GM15510 (cell line): ENCODE results near the gene TAS1R3.

Source experiments
- POLR2A ChIP-seq: IDR thresholded peaks from 3 replicates; pipeline ENCODE4 v1.6.1; 2011; ENCODE audit warnings: borderline replicate concordance; ENCODE audit not compliant: insufficient read length; ENCODE audit errors: extremely low read depth

The TAS1R3 gene

DNA sequence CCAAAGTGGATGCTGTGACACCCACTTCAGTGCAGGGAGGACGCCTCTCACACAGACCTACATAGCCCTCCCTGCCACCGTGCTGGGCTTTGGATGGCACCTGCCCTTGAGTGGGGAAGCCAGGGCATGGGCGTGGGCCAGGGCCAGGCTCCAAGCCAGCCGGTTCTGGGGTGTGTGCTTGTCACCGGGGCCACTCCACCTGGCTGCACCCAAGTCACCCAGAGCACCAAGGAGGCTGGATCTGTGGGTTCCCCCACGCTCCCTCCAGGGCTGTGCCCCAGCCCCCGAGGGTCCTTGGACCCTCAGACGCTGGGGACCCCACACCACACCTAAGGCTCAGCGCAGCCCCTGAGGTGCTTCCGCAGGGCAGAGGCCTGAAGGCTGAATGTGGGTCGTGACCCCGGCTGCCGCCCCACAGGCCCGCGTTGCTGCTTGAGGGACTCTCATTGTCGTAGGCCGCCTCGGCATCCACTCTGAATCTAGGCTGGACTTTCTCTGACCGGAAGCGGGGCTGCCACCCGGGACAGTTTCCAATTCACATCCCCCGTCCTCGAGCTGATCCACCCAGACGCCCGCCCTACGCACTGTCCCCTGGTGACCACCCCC, 25.8 kb downstream of the TAS1R3 start:
- TF ChIP-seq POLR2A = no peak

- no peak for TF ChIP-seq POLR2A
These were observed 26.9 kb downstream of the TAS1R3 start for GRCh38 chr1:1357871-1358432.

- no peak for TF ChIP-seq POLR2A
These were observed 27.6 kb downstream of the TAS1R3 start, which contains the start of gene MXRA8 for GRCh38 chr1:1358433-1359271. Gene MXRA8 (minus strand): TSS chr1:1358555. CDS start chr1:1358504, 51 bp downstream.

DNA sequence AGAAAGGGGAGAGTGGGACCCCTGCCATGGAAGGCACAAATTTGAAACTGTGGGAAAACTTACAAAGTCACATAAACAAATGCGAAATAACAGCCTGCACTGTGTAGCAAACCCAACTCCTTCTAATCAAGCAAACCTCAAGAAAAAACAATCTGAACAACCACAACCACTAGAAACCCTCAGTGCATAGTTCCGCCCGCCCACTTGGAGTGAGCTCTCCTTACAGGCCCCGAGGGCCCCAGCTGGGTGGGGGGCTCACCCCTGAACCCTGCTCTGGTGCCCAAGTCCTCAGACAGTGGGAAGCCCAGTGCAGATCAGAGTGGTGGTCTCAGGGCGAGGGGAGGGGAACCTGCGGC, 28.2 kb downstream of the TAS1R3 start:
- TF ChIP-seq POLR2A = no peak

DNA sequence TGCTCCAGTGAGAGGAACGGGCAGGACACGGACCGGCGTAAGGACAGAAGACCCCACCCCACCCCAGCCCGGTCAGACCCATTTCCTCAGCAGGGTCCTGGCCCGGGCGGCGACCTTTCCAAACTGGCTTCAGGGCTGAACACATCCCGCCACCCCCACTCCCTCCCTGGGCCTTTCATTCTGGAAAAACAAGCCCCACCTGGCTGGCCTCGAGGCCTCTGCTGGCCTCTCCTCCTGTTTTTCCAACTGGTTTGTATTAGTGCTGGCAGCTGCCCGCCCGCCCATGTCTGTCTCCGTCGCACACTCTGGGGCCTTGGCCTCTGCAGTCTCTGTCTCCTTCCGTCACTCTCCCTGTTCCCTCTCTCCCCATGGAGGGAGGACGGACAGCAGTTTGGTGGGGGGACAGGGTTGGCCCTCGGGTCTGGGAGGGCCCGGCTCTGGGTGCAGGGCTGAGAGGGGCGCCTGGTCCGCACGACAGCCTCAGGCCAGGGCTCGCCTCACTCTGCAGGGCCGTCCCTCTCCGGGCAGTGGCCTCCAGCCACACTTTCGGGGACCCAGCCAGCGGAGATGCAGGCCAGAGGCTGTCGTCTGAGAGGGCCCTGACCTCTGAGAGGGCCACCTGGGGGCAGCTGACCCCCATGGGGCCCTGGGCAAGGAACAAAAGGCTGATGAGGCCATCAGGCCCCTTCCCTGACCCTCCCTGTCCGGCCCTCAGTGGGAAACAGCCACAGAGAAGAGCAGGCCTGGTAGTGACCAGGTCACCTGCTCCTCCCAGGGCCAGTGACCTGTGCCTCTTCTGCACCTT, 28.8 kb downstream of the TAS1R3 start:
- TF ChIP-seq POLR2A = no peak

DNA sequence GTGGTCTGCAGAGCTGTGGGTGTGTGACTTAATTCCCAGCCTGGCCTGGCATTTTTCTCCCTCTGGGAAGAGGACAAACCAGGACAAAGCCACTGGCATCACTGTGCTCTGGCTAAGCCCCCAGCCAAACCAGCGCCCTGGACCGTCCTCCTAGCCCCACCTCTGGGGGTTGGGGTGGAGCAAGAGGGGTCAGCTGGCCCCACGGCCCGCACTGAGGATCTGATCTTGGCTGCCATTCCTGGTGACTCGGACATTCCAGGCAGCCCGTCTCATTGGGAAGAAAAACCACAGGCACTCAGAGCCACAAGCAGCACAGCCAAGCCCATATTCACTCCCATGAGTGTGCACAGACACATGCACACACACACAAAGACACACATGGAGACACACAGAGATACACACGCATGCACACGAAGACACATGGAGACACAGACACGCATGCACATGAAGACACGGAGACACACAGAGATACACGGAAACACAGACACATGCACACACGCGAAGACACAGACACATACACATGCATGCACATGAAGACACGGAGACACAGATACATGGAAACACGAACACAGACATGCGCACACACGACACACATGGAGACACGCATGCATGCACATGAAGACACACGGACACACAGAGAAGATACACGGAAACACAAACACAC, 29.6 kb downstream of the TAS1R3 start:
- TF ChIP-seq POLR2A = no peak

- no peak for TF ChIP-seq POLR2A
These were observed 30.3 kb downstream of the TAS1R3 start for GRCh38 chr1:1361233-1361981.

DNA sequence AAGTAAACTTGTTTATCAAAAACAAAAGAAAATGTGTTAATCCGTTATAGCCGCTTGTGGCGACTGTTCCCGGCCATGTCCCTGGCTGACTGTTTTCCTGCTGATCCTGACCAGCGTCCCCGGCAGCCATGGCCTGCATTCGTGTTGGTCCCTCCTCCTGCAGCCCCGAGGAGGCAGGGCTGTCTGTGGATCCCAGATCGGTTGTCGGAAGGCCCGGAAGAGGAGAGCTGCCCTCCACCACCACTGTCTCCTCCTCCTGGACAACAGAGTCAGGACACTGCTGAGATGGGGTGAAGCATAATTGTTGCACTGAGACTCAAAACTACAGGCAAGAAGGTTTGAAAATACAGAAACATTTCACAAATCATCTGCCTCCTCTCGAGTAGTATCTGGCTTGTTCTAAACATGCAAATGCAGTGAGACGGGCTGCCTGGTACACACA, 30.9 kb downstream of the TAS1R3 start:
- no peak for TF ChIP-seq POLR2A

- TF ChIP-seq POLR2A = no peak
These were observed 33.2 kb downstream of the TAS1R3 start for GRCh38 chr1:1364266-1364665.

DNA sequence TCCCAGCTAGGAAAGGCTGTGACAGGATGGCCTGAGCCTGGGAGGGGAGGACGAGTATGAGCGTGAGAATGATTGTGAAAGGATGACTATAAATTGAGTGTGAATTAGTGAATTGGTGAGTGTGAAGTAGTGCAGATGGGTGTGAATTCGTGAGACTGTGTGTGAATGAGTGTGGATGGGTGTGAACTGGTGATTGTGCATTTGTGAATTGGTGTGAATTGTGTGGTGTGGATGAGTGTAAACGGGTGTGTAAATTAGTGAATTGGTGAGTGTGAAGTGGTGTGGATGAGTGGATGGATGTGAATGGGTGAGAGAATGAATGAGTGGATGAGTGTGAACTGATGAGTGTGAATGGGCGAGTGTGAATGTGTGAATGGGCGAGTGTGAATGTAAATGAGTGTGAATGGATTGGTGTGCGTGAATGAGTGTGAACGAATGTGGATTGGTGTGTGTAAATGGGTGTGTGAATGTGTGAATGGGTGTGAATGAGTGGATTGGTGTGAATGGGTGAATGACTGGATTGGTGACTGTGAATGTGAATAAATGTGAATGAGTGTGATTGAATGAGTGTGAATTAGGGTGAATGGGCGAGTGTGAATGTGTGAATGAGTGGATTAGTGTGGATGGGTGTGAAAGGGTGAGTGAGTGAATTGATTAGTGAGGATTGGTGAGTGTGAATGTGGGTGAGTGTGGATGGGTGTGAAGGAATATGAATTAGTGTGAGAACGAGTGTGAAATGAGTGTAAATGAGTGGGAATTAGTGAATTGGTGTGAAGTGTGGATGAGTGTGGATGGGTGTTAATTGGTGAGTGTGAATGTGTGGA, 35.0 kb downstream of the TAS1R3 start:
- TF ChIP-seq POLR2A = no peak

DNA sequence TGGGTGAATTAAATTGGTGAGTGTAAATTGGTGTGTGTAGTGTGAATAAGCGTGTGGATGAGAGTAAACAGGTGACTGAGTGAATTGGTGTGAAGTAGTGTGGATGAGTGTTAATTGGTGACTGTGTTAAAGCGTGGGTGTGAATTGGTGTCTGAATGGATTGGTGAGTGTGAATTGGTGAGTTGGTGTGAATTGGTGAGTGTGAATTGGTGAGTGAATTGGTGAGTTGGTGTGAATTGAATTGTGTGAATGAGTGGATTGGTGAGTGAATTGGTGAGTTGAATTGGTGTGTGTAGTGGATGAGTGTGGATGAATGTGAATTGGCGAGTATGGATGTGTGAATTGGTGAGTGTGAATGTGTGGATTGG, 35.6 kb downstream of the TAS1R3 start:
- TF ChIP-seq POLR2A = no peak

DNA sequence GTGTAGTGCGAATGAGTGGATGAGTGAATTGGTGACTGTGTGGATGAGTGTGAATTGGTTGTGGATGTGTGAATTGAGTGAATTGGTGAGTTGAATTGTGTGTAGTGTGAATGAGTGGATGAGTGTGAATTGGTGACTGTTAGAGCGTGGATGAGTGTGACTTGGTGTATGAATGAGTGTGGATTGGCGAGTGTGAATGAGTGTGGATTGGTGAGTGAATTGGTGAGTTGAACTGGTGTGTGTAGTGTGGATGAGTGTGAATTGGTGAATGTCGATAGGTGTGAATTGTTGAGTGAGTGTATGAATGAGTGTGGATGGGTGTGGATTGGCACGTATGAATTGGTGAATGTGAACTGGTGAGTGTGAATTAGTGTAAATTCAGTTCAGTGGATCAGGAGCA, 36.2 kb downstream of the TAS1R3 start:
- TF ChIP-seq POLR2A = no peak

GRCh38 chr1:1370771-1371300, 39.8 kb downstream of the TAS1R3 start:
- TF ChIP-seq POLR2A = no peak
